HG03558 (cell line): ENCODE measurements around the gene HOXA5.

Experiments
- ATAC-seq: cut with Tn5 transposase; IDR thresholded peaks from one replicate; pipeline ENCODE4 v1.9.1; 2021; ENCODE audit warnings: moderate number of reproducible peaks; ENCODE audit not compliant: unreplicated experiment; ENCODE audit errors: extremely low read depth

Gene HOXA5

DNA sequence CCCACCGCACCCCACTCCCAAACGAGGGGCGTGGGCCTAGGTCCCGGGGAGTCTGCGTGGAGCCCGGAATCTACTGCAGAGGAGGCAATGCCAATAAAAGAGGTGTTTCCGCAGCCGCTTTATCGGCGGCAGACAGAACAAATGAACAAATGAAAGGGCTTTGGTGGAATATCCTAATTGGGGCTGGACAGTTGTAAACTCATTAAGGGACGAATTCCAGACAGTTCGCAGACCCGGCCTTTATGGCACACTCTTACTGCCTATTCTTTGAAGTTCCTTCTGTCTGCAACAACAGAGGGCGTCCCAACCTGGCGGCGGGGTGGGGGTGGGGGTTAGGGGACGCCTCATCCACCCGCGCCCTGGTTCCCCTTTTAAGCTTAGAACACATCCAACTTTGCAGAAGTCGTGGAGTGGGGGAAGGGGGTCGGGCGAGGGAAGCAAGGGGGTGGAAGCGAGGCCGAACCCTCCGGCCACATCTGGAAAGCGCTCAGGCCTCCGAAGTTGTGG is 17.8 kb upstream of the HOXA5 start:
- ATAC-seq = no peak

DNA sequence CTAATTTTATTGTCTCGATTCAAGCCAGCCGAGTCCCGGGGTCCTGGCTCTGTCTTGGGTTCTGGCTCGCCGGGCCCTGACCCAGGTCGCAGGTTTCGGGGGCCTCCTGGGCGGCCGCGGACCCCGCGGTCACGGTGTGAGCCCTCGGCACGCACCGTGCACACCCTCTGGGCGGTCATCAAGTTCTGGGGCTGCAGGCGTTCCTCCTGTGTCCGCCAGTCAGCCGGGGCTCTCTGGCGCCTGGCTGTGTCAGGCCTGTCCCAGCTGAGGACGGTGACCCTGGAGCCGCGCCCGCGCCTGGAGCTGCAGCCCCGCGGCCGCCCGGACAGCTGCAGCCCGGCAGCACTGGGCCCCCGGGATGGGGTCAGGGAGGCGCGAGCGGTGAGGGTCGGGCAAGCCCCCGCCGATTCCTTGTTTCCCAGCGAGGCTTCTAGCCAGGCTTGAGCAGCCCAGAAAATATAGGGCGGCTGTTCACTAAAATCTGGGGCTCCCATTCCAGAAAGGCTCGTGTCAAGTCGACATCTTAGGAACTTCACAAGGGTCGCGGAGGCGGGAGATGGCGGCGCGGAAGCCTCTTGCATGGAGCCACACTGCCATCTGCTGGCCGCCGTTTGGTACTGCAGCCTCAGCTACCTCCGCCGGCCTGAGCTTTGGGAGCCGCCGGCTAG is 17.2 kb upstream of the HOXA5 start:
- ATAC-seq = no peak

DNA sequence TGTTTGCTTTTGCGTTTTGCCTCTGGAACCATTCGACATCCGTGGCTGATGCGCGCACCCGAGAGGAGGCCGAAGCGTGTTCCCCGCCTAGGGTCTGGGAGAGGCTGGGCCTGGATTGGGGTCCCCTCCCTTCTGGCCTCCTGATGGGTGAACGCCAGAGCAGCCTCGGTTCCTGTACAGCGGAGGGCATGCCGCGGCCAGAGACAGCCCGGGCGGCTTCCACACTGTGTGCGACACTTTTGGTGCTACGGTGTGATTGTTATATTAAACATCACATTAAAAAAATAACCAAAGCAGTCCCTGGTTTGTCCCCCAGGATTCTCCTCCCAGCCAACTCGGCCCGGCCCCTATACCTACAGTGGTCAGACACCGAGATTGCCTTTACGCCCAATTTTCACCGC is 16.7 kb upstream of the HOXA5 start:
- ATAC-seq = no peak

DNA sequence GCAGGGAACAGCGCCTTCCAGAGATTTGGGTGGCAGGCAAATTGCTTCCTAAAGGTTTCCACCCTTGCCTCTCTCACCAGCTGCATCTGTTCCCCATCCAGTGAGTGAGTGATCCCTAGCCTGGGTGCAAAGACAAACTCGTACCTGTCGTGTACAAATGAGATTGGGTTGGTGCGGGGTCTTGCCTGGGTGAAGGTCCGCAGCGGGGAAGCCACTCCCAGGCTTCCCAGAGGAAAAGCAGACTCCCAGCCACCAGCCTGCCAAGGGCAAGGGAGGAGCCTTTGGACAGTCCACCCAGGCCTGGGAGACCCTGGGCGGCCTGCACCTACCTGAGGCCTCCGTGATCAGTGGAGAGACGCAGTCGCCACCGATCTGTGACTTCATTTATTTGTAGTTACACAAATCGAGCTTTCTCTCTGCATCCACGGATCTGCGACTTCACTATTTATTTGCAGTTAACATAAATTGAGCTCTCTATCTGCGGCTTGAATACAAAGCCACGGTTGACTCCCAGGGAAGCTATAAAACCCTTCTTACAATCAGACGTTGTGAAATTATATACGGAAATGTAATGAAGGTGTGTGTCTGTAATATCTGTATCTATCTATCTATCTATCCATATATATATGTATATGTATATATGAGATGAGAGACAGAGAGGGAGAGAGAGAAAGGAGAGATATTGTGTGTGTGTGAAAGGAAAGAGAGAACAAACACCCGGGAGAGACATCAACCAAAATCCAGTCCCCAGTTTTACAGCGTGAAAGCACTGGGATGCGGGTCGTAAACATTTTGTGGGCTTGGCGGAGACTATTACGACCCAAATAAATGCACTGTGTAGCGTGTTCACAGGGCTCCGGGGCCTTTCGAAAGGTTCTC is 16.0 kb upstream of the HOXA5 start:
- no peak for ATAC-seq

DNA sequence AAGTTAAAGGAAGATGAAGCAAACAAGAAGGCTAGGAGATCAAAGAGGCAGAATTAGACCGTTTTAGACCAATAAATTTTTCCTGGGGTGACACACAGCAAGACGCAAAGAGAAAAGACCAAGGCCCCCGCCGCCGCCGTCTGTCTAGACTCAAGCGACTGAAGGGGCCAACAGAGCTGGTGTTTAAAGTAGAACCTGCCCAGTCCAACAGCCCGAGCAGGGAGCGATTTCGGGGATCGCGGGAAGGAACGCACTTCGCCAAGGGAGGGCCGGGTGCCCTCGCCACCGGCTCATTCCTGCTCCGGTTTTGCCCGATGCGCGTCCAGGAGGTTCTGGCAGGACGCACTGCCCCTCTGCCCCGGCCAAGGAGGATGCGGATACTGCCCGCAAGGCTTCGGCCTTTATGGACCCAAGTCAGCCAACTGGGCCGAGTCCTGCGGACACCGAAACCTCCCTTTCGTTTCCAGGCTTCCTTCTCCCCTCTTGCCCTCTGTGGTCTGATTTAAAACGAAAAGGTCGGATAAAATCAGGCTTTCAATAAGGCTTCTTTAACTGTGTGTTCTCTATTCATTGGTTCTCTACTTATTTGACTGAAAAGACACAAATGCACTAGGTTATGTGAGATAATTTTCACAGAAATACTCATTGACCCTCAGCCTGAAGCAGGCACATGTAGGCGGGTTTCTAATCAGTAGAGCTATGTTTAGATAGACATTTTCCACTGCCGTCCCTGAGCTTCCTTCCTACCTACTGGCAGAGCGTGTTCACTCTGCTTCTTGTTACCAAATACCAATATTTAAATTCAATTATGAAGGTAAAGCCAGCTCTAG is 15.2 kb upstream of the HOXA5 start:
- ATAC-seq = no peak

DNA sequence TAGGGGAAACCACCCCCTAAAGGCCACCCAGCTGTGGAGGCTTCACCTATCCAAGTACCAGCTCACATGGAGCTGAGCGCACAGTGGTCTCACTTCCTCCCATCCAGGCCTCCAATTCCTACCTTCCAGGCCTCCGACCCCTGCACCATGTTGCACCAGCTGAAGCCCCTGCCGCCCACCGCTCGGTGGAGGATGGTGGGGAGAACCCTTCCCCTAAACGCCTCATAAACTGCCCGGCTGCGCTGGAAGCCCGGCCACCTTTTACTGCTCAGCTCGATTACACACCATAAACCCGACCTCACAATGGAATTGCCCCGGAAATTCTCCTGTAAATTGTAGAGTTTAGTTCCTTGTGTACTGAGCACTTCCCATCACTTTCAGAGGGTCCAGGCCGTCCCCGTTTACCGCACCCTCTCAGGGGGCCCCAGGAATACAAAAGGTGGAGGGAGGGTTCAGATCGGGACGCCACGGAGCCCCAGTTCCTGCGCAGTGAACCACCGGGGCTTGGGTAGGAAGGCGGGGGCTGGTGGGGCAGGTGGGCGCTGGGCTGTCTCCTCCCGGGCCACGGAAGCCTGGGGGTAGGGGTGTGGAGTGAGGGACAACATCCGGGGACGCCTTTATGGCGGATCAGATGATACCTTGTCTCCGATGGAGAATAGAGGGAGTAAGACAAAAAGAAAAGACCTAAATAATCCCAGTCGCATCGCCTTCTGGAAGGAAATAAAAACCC is 14.4 kb upstream of the HOXA5 start:
- ATAC-seq = no peak

DNA sequence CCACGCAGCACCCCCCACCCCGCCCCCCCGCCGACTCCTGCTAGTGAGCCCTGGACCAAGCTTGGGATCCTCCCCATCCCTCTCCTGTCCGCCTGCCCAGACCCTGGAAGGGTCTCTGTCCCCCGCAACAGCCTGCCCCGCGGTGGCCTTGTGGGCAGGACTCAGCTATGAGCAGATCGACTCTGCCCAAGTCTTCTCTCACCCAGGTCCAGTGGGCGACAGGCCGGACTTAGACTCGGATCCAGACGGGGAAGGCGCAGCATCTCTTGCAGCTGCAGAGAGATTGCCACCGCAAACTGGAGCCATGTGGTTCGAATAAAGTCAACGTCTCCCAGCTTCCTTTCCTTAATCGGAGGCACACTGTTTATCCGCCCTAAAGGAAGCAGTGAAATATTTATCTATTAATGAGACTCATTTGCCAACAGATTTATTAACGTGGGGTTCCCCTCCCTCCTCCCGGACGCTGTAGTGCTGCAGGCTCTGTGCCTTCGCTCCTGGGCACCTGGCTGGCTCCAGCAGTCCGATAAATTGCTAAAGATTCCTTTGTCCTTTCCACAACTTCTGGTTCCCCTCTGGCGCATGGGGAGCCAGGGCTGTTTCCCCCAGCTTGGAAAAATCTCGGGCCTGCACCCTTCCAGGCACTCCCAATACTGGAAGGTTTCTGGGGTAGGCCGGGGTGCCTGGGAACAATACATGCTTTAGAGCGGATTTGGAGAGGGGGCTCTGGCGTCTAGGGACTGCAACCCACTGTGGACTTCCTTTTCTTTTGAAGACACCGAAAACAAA is 13.6 kb upstream of the HOXA5 start:
- no peak for ATAC-seq

DNA sequence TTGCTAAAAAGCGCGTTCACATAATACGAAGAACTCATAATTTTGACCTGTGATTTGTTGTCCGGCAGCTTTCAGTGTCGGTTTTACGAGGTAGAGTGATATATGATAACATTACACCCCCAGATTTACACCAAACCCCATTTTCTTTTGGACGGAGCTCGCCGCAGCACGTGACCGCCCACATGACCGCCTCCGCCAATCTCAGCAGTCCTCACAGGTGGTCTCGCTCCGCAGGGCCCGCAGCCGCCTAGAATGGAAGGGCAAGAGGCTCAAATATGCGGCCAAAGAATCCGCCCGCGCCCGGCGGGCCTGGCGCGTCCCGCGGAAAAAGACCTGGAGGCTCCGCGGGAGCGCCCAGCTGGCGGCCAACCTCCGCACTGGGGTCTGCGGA is 13.0 kb upstream of the HOXA5 start, which contains the start of gene HOXA7:
Gene HOXA7 (minus strand): TSS at position 168 of the 391 bp plus-strand sequence. CDS start 130 bp downstream, at position 38.
- no peak for ATAC-seq

DNA sequence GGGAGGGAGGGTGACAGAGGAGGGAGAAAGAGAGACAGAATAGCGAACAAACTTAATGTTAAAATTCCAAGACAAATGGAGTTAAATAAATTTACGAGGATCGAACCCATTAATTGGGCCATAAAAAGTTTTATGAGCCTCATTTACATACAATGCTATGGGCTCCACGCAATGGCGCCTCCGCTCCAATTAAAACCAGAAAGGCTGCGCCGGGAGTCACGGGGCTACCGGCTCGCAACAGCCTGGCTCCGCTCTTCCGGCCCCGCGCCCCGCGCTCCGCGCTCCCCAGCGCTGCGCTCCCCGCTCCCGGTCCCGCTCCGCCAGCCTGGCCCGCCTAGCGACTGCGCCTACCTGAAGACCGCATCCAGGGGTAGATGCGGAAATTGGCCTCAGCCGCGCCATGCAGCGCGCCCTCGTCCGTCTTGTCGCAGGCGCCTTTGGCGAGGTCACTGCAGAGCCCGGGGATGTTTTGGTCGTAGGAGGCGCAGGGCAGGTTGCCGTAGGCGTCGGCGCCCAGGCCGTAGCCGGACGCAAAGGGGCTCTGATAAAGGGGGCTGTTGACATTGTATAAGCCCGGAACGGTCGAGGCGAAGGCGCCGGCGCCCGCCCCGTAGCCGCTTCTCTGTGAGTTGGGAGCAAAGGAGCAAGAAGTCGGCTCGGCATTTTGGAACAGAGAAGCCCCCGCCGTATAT is 12.5 kb upstream of the HOXA5 start:
- no peak for ATAC-seq

DNA sequence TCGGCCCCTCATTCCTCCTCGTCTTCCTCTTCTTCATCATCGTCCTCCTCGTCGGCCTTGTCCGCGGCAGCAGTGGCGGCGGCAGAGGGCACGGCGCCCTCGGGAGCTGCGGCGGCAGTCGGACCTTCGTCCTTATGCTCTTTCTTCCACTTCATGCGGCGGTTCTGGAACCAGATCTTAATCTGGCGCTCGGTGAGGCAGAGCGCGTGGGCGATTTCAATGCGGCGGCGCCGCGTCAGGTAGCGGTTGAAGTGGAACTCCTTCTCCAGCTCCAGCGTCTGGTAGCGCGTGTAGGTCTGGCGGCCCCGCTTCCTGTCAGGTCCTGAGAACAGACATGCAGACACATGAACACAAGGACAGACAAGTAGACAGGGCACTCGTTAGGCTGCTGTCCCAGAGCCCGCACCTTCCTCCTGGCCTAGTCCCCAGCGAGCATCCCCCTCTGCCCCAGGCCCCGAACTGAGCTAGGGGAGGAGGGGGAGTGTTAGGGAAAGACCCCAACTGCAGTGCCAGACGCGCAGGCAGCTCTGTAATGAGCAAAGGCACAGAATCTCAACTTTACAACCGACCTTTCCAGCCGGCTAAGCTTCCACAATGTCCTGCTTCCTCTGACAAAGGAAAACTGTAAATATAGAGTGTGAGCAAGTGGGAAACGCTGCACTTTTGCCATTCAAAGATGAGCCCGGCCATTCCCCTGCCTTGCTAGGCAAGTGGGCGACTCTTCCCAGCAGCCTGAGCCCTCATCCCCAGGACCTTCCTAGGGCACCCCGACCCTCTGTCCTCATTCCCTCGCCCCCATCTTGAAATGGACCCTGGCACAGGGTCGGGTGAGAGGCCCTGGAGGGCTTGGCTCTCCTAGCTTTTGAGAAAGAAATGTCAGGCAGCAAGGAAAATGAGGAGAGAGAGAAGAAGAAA is 11.7 kb upstream of the HOXA5 start:
- ATAC-seq = no peak

DNA sequence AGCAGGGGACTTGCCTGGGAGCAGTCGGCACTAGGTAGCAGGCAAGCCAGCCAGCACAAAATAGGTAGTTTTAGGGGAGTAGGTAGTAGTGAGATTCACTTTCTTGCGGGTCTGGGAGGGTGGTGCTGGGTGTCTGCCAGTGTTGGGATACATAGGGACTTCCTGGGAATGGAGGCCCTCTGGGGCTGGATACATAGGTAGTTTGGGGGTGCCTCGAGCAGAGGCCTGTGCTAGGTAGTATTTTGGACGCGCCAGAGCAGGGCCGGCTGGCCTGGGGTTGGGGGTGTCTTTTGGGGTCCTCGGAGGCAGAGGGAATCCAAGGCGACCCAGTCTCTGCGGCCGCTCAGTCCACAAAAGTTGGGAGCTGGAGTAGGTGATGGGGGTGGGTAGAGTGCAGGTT is 10.9 kb upstream of the HOXA5 start:
- no peak for ATAC-seq

DNA sequence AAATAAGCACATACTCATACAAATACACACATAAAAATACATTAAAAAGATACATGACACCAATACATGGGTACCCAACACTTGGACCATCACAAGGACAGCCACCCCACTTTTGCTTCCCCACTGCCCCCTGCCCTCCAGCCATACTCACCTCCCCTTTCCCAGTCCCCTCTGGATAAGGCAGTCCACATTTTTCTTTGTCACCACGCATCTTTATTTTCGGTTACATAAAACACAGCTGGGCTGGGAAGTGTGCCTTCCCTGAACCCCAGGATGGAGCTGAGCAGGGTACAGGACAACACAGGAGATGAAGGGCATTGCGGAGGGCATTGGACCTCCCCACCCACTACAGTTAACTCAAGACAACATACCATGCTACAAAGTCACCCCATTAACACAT is 10.0 kb upstream of the HOXA5 start:
- no peak for ATAC-seq

DNA sequence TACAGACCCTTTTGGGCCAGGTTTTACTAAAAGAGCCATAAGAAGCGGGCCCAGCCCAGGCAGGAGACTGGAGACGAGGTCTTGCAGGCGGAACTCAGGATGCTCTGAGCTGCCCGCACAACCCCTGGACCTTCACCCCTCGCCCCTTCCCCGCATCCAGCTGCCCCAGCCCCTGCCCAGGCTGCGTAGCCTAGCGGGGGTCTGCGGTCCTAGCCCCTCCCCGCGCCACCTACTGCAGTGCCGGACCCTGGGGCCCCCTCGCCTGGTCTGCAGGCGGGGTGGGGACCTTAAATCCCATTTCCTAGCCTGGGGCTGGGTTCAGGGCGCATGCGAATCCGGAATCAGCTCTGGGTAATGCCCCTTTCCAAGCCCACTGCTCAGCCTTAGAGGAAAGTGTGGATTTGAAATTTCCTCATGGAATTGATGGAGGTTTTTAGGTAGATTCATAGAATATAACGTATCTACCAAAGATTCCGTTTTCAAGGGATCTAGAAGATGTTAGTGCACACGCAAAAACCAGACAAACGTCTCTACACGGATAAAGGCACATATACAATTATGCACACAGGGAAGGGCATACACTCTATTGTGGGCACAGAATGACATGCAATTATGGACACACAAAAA is 9.4 kb upstream of the HOXA5 start:
- ATAC-seq = no peak

DNA sequence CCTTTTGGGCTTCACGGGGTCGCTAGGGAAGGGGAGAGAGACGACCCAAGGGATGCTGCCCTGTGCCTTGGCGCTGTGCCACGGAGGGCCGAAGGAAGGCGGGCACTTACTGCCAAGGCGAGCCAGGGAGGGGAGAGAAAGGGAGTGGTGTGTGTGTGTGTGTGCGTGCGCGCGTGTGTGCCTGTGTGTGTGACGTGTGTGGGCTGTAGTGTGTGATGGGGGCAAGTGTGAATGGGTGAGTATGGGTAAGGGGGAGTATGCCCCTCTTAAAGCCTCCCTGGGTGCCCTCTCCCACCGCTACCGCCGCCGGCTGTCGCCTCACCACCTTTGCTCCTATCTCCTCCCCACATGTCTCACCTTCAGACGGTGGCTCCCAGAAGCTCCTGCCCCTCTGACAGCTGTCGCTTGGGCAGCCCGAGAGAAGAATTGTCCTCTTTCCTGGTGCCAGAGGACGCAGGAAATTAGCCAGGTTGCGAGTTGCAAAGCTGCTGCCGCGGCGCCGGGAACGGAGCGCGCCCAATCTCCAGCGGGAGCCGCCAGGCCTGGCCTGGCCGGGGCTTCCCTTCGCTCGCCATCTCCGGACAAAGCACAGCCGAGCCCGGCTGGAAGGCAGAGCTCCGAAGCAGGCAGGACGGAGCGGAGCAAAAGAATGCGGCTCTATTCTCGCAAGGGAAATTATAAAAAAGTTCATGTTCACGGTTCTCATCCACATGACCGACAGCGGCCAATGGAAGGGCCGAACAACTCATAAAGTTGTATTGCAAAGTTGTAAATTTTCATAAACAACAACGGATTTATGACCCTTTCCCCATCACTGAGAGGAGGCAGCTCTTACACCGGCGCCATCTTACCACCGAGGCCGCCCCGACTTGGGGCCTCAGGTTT is 8.7 kb upstream of the HOXA5 start, which contains the start of gene HOXA3:
Gene HOXA3 (minus strand): TSS at position 653 of the 885 bp plus-strand sequence. CDS start 41,943 bp downstream, outside the sequence.
- no peak for ATAC-seq

DNA sequence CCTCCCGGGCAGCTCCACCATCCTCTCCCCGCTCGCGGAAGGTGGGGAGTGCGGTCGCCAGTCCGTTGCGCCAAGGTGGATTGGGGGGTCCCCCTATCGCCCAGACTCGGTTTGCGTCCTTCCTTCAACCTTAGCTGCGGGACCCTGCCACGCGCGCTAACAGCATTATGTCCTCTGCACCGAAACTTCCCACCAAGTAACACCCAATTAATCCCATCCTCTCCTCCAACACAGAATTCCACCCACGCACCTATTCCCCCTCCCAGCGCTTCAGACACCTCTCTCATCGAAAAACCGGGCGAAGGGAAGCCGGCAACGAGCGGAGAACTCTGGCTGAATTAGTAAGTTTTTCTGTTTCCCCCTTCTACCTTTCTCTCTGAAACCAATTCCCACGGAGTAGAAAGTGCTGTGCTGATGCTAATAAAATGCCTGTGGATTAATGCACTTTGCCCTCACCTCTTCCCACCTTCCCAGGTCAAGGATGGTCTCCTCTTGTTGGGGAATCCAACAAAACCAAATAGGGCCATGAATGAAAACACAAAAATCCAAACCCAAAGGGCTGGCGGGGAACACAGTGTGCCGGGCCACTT is 8.0 kb upstream of the HOXA5 start:
- ATAC-seq = no peak
